HepG2 (cell line): ENCODE measurements around the gene WBP1. TPM values are rescaled to one million over a fixed set of nuclear protein-coding genes. Genes with fewer than 3 reads are reported as not detected.

Experiments used
- BORCS8-MEF2B ChIP-seq: sonication (generic); formaldehyde crosslinking; IDR thresholded peaks from 2 replicates; pipeline ENCODE4 v1.8.0; 2022; ENCODE audit warnings: mild to moderate bottlenecking, missing genetic modification reagents
- FOXA3 ChIP-seq: IDR thresholded peaks from 2 replicates; pipeline ENCODE4 v1.6.1; 2016; ENCODE audit warnings: missing genetic modification reagents, missing compliant biosample characterization
- FOXJ3 ChIP-seq: sonication (generic); formaldehyde crosslinking; IDR thresholded peaks from 2 replicates; pipeline ENCODE4 v1.4.0; 2020; ENCODE audit warnings: missing genetic modification reagents, mild to moderate bottlenecking, borderline replicate concordance
- GATAD1 ChIP-seq: IDR thresholded peaks from 2 replicates; pipeline ENCODE4 v1.6.1; 2016; ENCODE audit warnings: missing genetic modification reagents, missing compliant biosample characterization
- HMG20B ChIP-seq: conservative IDR thresholded peaks from 2 replicates; pipeline ENCODE4 v1.6.1; 2016; ENCODE audit warnings: missing genetic modification reagents, missing compliant biosample characterization
- KAT7 ChIP-seq: IDR thresholded peaks from 2 replicates; pipeline ENCODE4 v1.6.1; 2018; ENCODE audit warnings: borderline replicate concordance, missing compliant biosample characterization
- MIXL1 ChIP-seq: IDR thresholded peaks from 2 replicates; pipeline ENCODE4 v1.6.1; 2016
- NCOR1 ChIP-seq: fragments of 200-600 bp; sonication (generic); IDR thresholded peaks from 2 replicates; pipeline ENCODE4 v1.7.0; 2017; ENCODE audit warnings: antibody characterized with exemption, low read length, borderline replicate concordance
- RXRA ChIP-seq: sonication (generic); formaldehyde crosslinking; IDR thresholded peaks from 2 replicates; pipeline ENCODE4 v1.5.1; 2020; ENCODE audit warnings: missing genetic modification reagents
- ZFP36L1 ChIP-seq: sonication (generic); formaldehyde crosslinking; IDR thresholded peaks from 2 replicates; pipeline ENCODE4 v1.8.0; 2022; ENCODE audit warnings: mild to moderate bottlenecking, missing genetic modification reagents, moderate library complexity
- ZNF253 ChIP-seq: sonication (generic); formaldehyde crosslinking; IDR thresholded peaks from 2 replicates; pipeline ENCODE4 v1.8.0; 2022; ENCODE audit warnings: mild to moderate bottlenecking, missing genetic modification reagents, borderline replicate concordance
- ZNF577 ChIP-seq: sonication (generic); formaldehyde crosslinking; IDR thresholded peaks from 2 replicates; pipeline ENCODE4 v1.4.0; 2020; ENCODE audit warnings: mild to moderate bottlenecking, low read depth, missing genetic modification reagents, borderline replicate concordance
- ZNF75D ChIP-seq: sonication (generic); formaldehyde crosslinking; IDR thresholded peaks from 2 replicates; pipeline ENCODE4 v1.8.1; 2023; ENCODE audit warnings: missing genetic modification reagents, mild to moderate bottlenecking, borderline replicate concordance
- polyA plus RNA-seq, 8 experiments: library from polyadenylated mRNA; depleted of rRNA in 3 of 8; stranded (reverse) in 7 of 8; unstranded in 1 of 8; fragments of >200 nt; fragmentation: Illumina TruSeq in 4 of 8; extraction: Trizol in 4 of 8; gene quantifications; 2 replicates each; pipeline versions ENCODE4 v1.2.1 to v1.2.3, GENCODE V29; 2011 to 2016; ENCODE audit warnings: low read depth in 4 of 8, missing spikeins in 1 of 8, mixed read lengths in 1 of 8; ENCODE audit not compliant: insufficient read depth in 1 of 8
- total RNA-seq, 5 experiments: library from RNA; depleted of rRNA; stranded (reverse); fragments of >200 nt; fragmentation: Illumina TruSeq; extraction: Trizol; gene quantifications; 2 replicates each; pipeline ENCODE4 v1.2.3, GENCODE V29; 2016; ENCODE audit warnings: low read depth in 1 of 5
- TF ChIP-seq, protein P1 (sequence below): sonication (generic); formaldehyde crosslinking; IDR thresholded peaks from 2 replicates; pipeline ENCODE4 v1.5.0; 2020; ENCODE audit warnings: mild to moderate bottlenecking, missing genetic modification reagents
- TF ChIP-seq, protein P2 (sequence below): sonication (generic); formaldehyde crosslinking; IDR thresholded peaks from 2 replicates; pipeline ENCODE4 v1.4.0; 2020; ENCODE audit warnings: missing genetic modification reagents
- TF ChIP-seq, protein P3 (sequence below), 2 experiments: sonication (generic) in 1 of 2; formaldehyde crosslinking in 1 of 2; IDR thresholded peaks; 2 replicates each; pipeline versions ENCODE4 v1.4.0 to v1.6.1; 2016 to 2020; ENCODE audit warnings: borderline replicate concordance in 1 of 2, low read depth in 1 of 2, mild to moderate bottlenecking in 1 of 2, missing genetic modification reagents in 1 of 2
- TF ChIP-seq, protein P4 (sequence below): sonication (generic); formaldehyde crosslinking; IDR thresholded peaks from 2 replicates; pipeline ENCODE4 v1.4.0; 2020; ENCODE audit warnings: missing genetic modification reagents

WBP1 gene
- total and polyA plus RNA-seq, 2 of the 13 experiments (the other 11 are each of a cell fraction or from before 2014, with no cell fraction given): 38.8 to 85.7 TPM

DNA sequence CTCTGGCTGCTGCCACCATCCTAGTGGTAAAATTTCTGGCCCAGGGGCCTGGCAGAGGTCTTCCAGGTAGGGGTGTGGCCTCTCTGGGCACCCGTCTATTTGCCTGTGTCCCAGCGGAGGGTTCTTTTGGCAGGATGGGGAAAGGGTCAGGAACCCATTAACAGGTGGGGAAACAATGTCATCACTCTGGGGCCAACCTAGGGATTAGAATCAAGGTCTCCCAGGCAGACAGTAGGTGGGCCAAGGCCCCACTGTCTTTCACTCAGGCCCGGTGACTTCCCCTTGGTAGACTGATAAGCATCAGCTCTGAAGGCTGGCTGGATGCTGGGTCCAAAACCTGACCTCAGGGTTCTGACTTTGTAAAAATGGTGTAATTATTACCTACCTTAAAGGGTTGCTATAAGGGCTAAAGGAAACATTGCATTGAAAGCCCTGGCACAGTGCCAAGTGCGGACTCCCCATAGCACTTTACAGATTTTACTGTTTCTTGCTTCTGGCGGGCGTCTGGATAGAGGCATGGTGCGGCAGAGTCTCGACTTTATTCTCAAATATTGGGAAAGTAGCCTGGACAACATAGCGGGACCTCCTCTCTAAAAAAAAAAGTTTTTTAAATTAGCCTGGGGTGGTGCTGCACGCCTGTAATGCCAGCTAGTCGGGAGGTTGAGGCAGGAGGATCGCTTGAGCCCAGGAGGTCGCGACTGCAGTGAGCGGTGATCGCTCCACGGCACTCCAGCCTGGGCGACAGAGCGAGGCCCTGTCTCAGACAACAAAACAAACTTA is 38.9 kb downstream of the WBP1 start (continued):
- TF ChIP-seq, protein P1, sequence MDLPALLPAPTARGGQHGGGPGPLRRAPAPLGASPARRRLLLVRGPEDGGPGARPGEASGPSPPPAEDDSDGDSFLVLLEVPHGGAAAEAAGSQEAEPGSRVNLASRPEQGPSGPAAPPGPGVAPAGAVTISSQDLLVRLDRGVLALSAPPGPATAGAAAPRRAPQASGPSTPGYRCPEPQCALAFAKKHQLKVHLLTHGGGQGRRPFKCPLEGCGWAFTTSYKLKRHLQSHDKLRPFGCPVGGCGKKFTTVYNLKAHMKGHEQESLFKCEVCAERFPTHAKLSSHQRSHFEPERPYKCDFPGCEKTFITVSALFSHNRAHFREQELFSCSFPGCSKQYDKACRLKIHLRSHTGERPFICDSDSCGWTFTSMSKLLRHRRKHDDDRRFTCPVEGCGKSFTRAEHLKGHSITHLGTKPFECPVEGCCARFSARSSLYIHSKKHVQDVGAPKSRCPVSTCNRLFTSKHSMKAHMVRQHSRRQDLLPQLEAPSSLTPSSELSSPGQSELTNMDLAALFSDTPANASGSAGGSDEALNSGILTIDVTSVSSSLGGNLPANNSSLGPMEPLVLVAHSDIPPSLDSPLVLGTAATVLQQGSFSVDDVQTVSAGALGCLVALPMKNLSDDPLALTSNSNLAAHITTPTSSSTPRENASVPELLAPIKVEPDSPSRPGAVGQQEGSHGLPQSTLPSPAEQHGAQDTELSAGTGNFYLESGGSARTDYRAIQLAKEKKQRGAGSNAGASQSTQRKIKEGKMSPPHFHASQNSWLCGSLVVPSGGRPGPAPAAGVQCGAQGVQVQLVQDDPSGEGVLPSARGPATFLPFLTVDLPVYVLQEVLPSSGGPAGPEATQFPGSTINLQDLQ (CRISPR knock-in tag): 0 out of 2 replicates have a peak, but pooled peaks have one; percentile 46
- TF ChIP-seq FOXJ3 (CRISPR knock-in tag) (peak; percentile 66; the same call in 1 of the 2 replicates), KAT7 (CRISPR knock-in tag) (0 out of 2 replicates have a peak, but pooled peaks have one; percentile 35), MIXL1 (0 out of 2 replicates have a peak, but pooled peaks have one; percentile 46), HMG20B (CRISPR knock-in tag) (peak; percentile 13; the same call in 1 of the 2 replicates), GATAD1 (CRISPR knock-in tag) (peak; percentile 21; the same call in 1 of the 2 replicates), ZFP36L1 (CRISPR knock-in tag) (peak; percentile 72; the same call in 1 of the 2 replicates), ZNF253 (CRISPR knock-in tag) (0 out of 2 replicates have a peak, but pooled peaks have one; percentile 67), BORCS8-MEF2B (CRISPR knock-in tag) (peak; percentile 21; the same call in 1 of the 2 replicates), RXRA (peak; percentile 54; the same call in 1 of the 2 replicates), NCOR1 (peak; percentile 72; the same call in 1 of the 2 replicates), FOXA3 (CRISPR knock-in tag) (peak; percentile 20; the same call in 1 of the 2 replicates), ZNF75D (CRISPR knock-in tag) (no peak), ZNF577 (0 out of 2 replicates have a peak, but pooled peaks have one; percentile 13)
- TF ChIP-seq, protein P2, sequence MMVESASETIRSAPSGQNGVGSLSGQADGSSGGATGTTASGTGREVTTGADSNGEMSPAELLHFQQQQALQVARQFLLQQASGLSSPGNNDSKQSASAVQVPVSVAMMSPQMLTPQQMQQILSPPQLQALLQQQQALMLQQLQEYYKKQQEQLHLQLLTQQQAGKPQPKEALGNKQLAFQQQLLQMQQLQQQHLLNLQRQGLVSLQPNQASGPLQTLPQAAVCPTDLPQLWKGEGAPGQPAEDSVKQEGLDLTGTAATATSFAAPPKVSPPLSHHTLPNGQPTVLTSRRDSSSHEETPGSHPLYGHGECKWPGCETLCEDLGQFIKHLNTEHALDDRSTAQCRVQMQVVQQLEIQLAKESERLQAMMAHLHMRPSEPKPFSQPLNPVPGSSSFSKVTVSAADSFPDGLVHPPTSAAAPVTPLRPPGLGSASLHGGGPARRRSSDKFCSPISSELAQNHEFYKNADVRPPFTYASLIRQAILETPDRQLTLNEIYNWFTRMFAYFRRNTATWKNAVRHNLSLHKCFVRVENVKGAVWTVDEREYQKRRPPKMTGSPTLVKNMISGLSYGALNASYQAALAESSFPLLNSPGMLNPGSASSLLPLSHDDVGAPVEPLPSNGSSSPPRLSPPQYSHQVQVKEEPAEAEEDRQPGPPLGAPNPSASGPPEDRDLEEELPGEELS (CRISPR knock-in tag): peak; percentile 31; the same call in 1 of the 2 replicates
- TF ChIP-seq, protein P3, sequence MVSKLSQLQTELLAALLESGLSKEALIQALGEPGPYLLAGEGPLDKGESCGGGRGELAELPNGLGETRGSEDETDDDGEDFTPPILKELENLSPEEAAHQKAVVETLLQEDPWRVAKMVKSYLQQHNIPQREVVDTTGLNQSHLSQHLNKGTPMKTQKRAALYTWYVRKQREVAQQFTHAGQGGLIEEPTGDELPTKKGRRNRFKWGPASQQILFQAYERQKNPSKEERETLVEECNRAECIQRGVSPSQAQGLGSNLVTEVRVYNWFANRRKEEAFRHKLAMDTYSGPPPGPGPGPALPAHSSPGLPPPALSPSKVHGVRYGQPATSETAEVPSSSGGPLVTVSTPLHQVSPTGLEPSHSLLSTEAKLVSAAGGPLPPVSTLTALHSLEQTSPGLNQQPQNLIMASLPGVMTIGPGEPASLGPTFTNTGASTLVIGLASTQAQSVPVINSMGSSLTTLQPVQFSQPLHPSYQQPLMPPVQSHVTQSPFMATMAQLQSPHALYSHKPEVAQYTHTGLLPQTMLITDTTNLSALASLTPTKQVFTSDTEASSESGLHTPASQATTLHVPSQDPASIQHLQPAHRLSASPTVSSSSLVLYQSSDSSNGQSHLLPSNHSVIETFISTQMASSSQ (IDR thresholded peaks at IDR 0.05; ENCODE audit: low read depth): peak; percentile 65; the same call in 1 of the 2 replicates
- TF ChIP-seq, protein P3 (CRISPR knock-in tag; IDR thresholded peaks at IDR 0.05; ENCODE audit: borderline replicate concordance): peak; percentile 66
- TF ChIP-seq, protein P4, sequence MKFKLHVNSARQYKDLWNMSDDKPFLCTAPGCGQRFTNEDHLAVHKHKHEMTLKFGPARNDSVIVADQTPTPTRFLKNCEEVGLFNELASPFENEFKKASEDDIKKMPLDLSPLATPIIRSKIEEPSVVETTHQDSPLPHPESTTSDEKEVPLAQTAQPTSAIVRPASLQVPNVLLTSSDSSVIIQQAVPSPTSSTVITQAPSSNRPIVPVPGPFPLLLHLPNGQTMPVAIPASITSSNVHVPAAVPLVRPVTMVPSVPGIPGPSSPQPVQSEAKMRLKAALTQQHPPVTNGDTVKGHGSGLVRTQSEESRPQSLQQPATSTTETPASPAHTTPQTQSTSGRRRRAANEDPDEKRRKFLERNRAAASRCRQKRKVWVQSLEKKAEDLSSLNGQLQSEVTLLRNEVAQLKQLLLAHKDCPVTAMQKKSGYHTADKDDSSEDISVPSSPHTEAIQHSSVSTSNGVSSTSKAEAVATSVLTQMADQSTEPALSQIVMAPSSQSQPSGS (CRISPR knock-in tag): peak; percentile 31; the same call in 1 of the 2 replicates
